ENCODE data around the gene NOB1.
A peak's percentile ranks its signal among the peaks of the same experiment; 100 is the strongest.
"Not testable (repeated sequence)": the region's sequence is repeated elsewhere in the genome, so short reads cannot be mapped to it uniquely, and the experiment has no call there.

Gene NOB1

GRCh38 chr16:69754469-69755310 is at the start of gene NOB1:
NOB1 (minus strand) TSS chr16:69754926; CDS start chr16:69754910, 16 bp downstream.
- peak within 1 kb of the TSS; percentile 97 for H3K9ac ChIP-seq (ENCODE audit: low read length)
- H3K9me3 ChIP-seq (ENCODE audit: control insufficient read depth, low read length): no peaks in the 10 kb centered on the region
- peaks cover 8% of the 10 kb centered on the region for H3K4me1 ChIP-seq (ENCODE audit: control insufficient read depth, insufficient read depth, low read length)
- H3K27me3 ChIP-seq (replicated peaks; ENCODE audit: control insufficient read depth, insufficient read depth, low read length): no peaks in the 10 kb centered on the region
- H3K36me3 ChIP-seq (ENCODE audit: control insufficient read depth, insufficient read depth, low read length, severe bottlenecking): peaks cover 25% of the 10 kb centered on the region
- H3K4me3 ChIP-seq (ENCODE audit: low read length): peak within 1 kb of the TSS; percentile 97
- peak; percentile 98 for DNase-seq (ENCODE audit: low read depth)

DNA sequence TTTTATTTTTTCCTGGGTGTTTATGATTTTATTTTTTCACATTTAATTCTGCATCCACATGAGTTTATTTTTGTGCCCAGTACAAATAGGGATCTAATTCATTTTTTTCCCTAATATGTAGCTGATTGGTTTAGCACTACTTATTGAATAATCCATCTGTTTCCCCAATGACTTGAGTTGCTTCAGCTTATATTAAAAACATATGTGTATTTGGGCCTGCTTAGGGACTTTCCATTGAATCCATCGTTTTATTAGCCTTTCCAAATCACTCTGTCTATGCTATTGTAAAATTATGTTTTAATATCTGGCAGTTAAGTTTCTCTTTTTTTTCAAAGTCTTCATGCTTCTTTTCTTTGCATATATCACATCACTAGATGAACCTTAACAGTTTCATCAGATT is 49.6 kb upstream of the NOB1 start:
- DNase-seq (ENCODE audit: low read depth): peak; percentile 51
- no peaks in the 10 kb centered on the region for H3K9me3 ChIP-seq (ENCODE audit: control insufficient read depth, low read length)
- no peak overlapping the region for H3K9ac ChIP-seq (ENCODE audit: low read length)
- no peak overlapping the region for H3K4me3 ChIP-seq (ENCODE audit: low read length)
- peaks cover 10% of the 10 kb centered on the region for H3K4me1 ChIP-seq (ENCODE audit: control insufficient read depth, insufficient read depth, low read length)
- no peaks in the 10 kb centered on the region for H3K27me3 ChIP-seq (replicated peaks; ENCODE audit: control insufficient read depth, insufficient read depth, low read length)
- peaks cover 11% of the 10 kb centered on the region for H3K36me3 ChIP-seq (ENCODE audit: control insufficient read depth, insufficient read depth, low read length, severe bottlenecking)

GRCh38 chr16:69799611-69800031 is 44.9 kb upstream of the NOB1 start:
- DNase-seq (ENCODE audit: low read depth): no peak
- no peaks in the 10 kb centered on the region for H3K27me3 ChIP-seq (replicated peaks; ENCODE audit: control insufficient read depth, insufficient read depth, low read length)

DNA sequence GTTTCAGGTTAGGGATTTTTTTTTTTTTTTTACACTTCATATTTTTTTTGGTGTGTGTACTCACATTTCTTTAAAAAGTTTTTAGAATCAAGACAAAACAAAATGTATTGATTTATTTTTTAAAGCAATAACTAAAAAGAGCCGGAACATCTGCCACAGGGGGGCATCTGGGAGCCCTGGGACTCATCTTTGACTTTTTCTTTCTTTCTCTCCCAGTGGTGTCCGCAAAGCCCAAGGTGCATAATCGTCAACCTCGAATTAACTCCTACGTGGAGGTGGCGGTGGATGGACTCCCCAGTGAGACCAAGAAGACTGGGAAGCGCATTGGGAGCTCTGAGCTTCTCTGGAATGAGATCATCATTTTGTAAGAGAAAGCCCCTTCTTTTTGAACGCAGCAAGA is 43.7 kb upstream of the NOB1 start:
- H3K9ac ChIP-seq (ENCODE audit: low read length): no peak overlapping the region
- no peak overlapping the region for H3K4me3 ChIP-seq (ENCODE audit: low read length)
- DNase-seq (ENCODE audit: low read depth): peak; percentile 11
- H3K36me3 ChIP-seq (ENCODE audit: control insufficient read depth, insufficient read depth, low read length, severe bottlenecking): peaks cover 12% of the 10 kb centered on the region
- H3K9me3 ChIP-seq (ENCODE audit: control insufficient read depth, low read length): no peaks in the 10 kb centered on the region
- H3K27me3 ChIP-seq (replicated peaks; ENCODE audit: control insufficient read depth, insufficient read depth, low read length): no peaks in the 10 kb centered on the region
- H3K4me1 ChIP-seq (ENCODE audit: control insufficient read depth, insufficient read depth, low read length): peaks cover 26% of the 10 kb centered on the region

More at GRCh38 chr16:69799611-69800031, 44.9 kb upstream of the NOB1 start:
- Histone ChIP-seq H3K4me1 (ENCODE audit: control insufficient read depth, insufficient read depth, low read length) (peaks cover 26% of the 10 kb centered on the region), H3K4me3 (ENCODE audit: low read length) (no peak overlapping the region), H3K9ac (ENCODE audit: low read length) (peak overlapping the region; percentile 22), H3K36me3 (ENCODE audit: control insufficient read depth, insufficient read depth, low read length, severe bottlenecking) (peaks cover 12% of the 10 kb centered on the region), H3K9me3 (ENCODE audit: control insufficient read depth, low read length) (no peaks in the 10 kb centered on the region)

DNA sequence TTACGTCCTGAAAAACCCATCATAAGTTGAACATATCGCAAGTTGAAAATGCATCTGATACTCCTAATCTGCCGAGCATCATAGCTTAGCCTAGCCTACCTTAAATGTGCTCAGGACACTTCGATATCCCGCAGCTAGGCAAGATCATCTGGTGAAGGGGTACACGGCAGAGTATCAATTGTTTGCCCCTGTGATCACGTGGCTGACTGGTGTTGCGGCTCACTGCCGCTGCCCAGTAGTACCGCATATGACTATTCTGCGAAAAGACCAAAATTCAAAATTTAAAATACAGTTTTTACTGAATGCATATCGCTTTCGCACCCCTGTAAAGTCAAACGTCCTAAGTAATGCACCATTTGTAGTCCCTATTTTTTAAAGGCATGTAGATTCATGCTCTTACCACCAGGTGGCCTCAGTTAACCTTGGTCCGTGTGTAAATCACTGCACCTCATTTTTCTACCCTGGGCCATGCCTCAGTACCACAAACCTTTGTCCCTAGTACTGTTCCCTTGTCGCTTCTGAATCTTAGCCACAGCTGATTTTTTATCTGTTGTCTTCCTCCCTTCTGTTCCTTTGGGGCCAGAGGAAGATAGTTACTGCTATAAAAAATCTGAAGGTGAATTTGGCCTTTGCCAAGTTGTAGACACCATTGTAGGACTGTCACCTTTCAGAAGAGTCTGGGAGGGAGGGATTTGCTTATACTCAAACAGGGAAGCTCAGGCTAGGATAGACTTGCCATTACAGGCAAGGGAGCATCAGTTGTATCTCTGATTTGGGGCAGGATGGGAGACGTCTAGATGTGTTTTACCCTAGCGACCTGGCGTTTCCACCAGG is 41.8 kb upstream of the NOB1 start:
- DNase-seq (ENCODE audit: low read depth): peak; percentile 85
- H3K9ac ChIP-seq (ENCODE audit: low read length): peak overlapping the region; percentile 33
- peaks cover 12% of the 10 kb centered on the region for H3K36me3 ChIP-seq (ENCODE audit: control insufficient read depth, insufficient read depth, low read length, severe bottlenecking)
- H3K9me3 ChIP-seq (ENCODE audit: control insufficient read depth, low read length): no peaks in the 10 kb centered on the region
- peaks cover 26% of the 10 kb centered on the region for H3K4me1 ChIP-seq (ENCODE audit: control insufficient read depth, insufficient read depth, low read length)
- H3K27me3 ChIP-seq (replicated peaks; ENCODE audit: control insufficient read depth, insufficient read depth, low read length): no peaks in the 10 kb centered on the region
- H3K4me3 ChIP-seq (ENCODE audit: low read length): no peak overlapping the region

GRCh38 chr16:69794486-69794885 is 39.8 kb upstream of the NOB1 start:
- DNase-seq (ENCODE audit: low read depth): peak; percentile 28
- peaks cover 6% of the 10 kb centered on the region for H3K36me3 ChIP-seq (ENCODE audit: control insufficient read depth, insufficient read depth, low read length, severe bottlenecking)

GRCh38 chr16:69793526-69793925 is 38.8 kb upstream of the NOB1 start:
- peaks cover 6% of the 10 kb centered on the region for H3K36me3 ChIP-seq (ENCODE audit: control insufficient read depth, insufficient read depth, low read length, severe bottlenecking)
- no peak overlapping the region for H3K9ac ChIP-seq (ENCODE audit: low read length)

More at GRCh38 chr16:69794486-69794885, 39.8 kb upstream of the NOB1 start:
- no peak overlapping the region for H3K4me3 ChIP-seq (ENCODE audit: low read length)
- no peaks in the 10 kb centered on the region for H3K9me3 ChIP-seq (ENCODE audit: control insufficient read depth, low read length)
- H3K27me3 ChIP-seq (replicated peaks; ENCODE audit: control insufficient read depth, insufficient read depth, low read length): no peaks in the 10 kb centered on the region
- H3K4me1 ChIP-seq (ENCODE audit: control insufficient read depth, insufficient read depth, low read length): peaks cover 18% of the 10 kb centered on the region
- H3K9ac ChIP-seq (ENCODE audit: low read length): no peak overlapping the region

DNA sequence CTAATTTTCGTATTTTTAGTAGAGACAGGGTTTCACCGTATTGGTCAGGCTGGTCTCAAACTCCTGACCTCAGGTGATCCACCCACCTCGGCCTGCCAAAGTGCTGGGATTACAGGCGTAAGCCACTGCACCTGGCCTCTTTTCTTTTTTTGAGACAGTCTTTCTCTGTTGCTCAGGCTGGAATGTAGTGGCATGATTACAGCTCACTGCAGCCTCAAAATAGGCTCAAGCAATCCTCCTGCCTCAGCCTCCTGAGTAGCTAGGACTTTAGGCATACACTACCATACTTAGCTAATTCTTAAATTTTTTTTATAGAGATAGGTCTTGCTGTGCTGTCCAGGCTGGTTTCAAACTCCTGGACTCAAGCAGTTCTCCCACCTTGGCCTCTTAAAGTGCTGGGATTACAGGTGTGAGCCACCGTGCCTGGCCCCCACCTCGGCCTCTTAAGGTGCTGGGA is 36.7 kb upstream of the NOB1 start:
- H3K36me3 ChIP-seq (ENCODE audit: control insufficient read depth, insufficient read depth, low read length, severe bottlenecking): peaks cover 17% of the 10 kb centered on the region
- H3K9me3 ChIP-seq (ENCODE audit: control insufficient read depth, low read length); H3K9ac ChIP-seq (ENCODE audit: low read length); H3K4me3 ChIP-seq (ENCODE audit: low read length); H3K27me3 ChIP-seq (replicated peaks; ENCODE audit: control insufficient read depth, insufficient read depth, low read length); H3K4me1 ChIP-seq (ENCODE audit: control insufficient read depth, insufficient read depth, low read length); DNase-seq (ENCODE audit: low read depth): not testable (repeated sequence)

More at GRCh38 chr16:69793526-69793925, 38.8 kb upstream of the NOB1 start:
- DNase-seq (ENCODE audit: low read depth): no peak
- Histone ChIP-seq H3K4me1 (ENCODE audit: control insufficient read depth, insufficient read depth, low read length) (peaks cover 9% of the 10 kb centered on the region), H3K27me3 (replicated peaks; ENCODE audit: control insufficient read depth, insufficient read depth, low read length) (no peaks in the 10 kb centered on the region), H3K9me3 (ENCODE audit: control insufficient read depth, low read length) (no peaks in the 10 kb centered on the region), H3K4me3 (ENCODE audit: low read length) (no peak overlapping the region)

DNA sequence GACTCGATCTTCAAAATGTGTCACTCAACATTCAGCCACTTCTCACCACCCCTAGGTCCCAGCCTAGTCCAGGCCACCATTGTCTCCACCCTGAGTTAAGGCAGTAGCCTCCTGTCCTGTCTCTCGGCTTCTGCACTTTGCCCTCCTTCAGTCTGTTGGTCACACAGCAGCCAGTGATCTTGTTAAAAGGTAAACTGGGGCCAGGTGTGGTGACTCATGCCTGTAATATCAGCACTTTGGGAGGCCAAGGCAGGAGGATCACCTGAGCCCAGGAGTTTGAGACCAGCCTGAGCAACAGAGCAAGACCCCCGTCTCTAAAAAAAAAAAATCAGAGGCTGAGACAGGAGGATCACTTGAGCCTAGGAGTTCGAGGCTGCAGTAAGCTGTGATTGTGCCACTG is 33.2 kb upstream of the NOB1 start:
- H3K27me3 ChIP-seq (replicated peaks; ENCODE audit: control insufficient read depth, insufficient read depth, low read length): no peaks in the 10 kb centered on the region
- H3K9me3 ChIP-seq (ENCODE audit: control insufficient read depth, low read length): no peaks in the 10 kb centered on the region
- no peak overlapping the region for H3K4me3 ChIP-seq (ENCODE audit: low read length)
- H3K4me1 ChIP-seq (ENCODE audit: control insufficient read depth, insufficient read depth, low read length): no peaks in the 10 kb centered on the region
- H3K36me3 ChIP-seq (ENCODE audit: control insufficient read depth, insufficient read depth, low read length, severe bottlenecking): peaks cover 17% of the 10 kb centered on the region
- no peak overlapping the region for H3K9ac ChIP-seq (ENCODE audit: low read length)
- no peak for DNase-seq (ENCODE audit: low read depth)

GRCh38 chr16:69784586-69784985 is 29.9 kb upstream of the NOB1 start:
- H3K27me3 ChIP-seq (replicated peaks; ENCODE audit: control insufficient read depth, insufficient read depth, low read length): no peaks in the 10 kb centered on the region
- peaks cover 13% of the 10 kb centered on the region for H3K36me3 ChIP-seq (ENCODE audit: control insufficient read depth, insufficient read depth, low read length, severe bottlenecking)
- DNase-seq (ENCODE audit: low read depth): no peak
- H3K9me3 ChIP-seq (ENCODE audit: control insufficient read depth, low read length): no peaks in the 10 kb centered on the region
- H3K4me3 ChIP-seq (ENCODE audit: low read length): no peak overlapping the region
- H3K4me1 ChIP-seq (ENCODE audit: control insufficient read depth, insufficient read depth, low read length): no peaks in the 10 kb centered on the region
- no peak overlapping the region for H3K9ac ChIP-seq (ENCODE audit: low read length)

GRCh38 chr16:69781118-69781517 is 26.4 kb upstream of the NOB1 start:
- Histone ChIP-seq H3K9me3 (ENCODE audit: control insufficient read depth, low read length) (no peaks in the 10 kb centered on the region), H3K4me1 (ENCODE audit: control insufficient read depth, insufficient read depth, low read length) (no peaks in the 10 kb centered on the region), H3K4me3 (ENCODE audit: low read length) (no peak overlapping the region), H3K36me3 (ENCODE audit: control insufficient read depth, insufficient read depth, low read length, severe bottlenecking) (no peaks in the 10 kb centered on the region), H3K27me3 (replicated peaks; ENCODE audit: control insufficient read depth, insufficient read depth, low read length) (no peaks in the 10 kb centered on the region), H3K9ac (ENCODE audit: low read length) (no peak overlapping the region)
- DNase-seq (ENCODE audit: low read depth): no peak

Measured in adipocyte (in vitro differentiated cells).